ENCODE measurements around the gene FMNL2. TPM values are rescaled to one million over a fixed set of nuclear protein-coding genes. Genes with fewer than 3 reads are reported as not detected.

FMNL2 gene
- total RNA-seq, 1 donor from 2014 or later: 12.0 TPM

DNA sequence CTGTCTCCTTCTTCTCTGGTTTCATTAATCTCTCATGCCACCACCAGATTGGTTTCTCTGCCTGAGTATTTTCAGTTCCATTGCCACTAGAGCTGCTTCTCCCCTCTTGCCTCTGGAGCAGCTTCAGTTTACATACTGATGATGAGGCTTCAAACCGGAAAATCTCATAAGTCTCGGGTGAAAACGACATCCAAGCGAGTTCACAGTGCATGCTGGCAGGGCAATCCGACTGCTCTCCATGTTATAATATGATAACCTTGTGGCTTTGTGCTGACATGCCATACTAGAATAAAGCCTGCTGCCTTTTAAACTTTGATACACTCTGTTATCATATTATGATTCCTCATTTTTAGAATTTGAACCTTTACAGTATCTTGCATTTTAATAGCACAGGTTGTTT, 228.8 kb downstream of the FMNL2 start:
- no peak for DNase-seq (ENCODE audit: low spot score in 2 of 2)
- TF ChIP-seq, protein P1, sequence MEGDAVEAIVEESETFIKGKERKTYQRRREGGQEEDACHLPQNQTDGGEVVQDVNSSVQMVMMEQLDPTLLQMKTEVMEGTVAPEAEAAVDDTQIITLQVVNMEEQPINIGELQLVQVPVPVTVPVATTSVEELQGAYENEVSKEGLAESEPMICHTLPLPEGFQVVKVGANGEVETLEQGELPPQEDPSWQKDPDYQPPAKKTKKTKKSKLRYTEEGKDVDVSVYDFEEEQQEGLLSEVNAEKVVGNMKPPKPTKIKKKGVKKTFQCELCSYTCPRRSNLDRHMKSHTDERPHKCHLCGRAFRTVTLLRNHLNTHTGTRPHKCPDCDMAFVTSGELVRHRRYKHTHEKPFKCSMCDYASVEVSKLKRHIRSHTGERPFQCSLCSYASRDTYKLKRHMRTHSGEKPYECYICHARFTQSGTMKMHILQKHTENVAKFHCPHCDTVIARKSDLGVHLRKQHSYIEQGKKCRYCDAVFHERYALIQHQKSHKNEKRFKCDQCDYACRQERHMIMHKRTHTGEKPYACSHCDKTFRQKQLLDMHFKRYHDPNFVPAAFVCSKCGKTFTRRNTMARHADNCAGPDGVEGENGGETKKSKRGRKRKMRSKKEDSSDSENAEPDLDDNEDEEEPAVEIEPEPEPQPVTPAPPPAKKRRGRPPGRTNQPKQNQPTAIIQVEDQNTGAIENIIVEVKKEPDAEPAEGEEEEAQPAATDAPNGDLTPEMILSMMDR (IDR thresholded peaks at IDR 0.05): no peak
- Histone ChIP-seq H3K4me1 (no peaks in the 10 kb centered on the region), H3K27ac (no peak overlapping the region), H3K4me3 (no peak overlapping the region), H3K27me3 (no peaks in the 10 kb centered on the region), H3K9me3 (no peaks in the 10 kb centered on the region), H3K36me3 (peaks cover 0 to 9% of the 10 kb centered on the region in 2 donors)
- intact Hi-C loops (cut with DNase I): no loop called here

DNA sequence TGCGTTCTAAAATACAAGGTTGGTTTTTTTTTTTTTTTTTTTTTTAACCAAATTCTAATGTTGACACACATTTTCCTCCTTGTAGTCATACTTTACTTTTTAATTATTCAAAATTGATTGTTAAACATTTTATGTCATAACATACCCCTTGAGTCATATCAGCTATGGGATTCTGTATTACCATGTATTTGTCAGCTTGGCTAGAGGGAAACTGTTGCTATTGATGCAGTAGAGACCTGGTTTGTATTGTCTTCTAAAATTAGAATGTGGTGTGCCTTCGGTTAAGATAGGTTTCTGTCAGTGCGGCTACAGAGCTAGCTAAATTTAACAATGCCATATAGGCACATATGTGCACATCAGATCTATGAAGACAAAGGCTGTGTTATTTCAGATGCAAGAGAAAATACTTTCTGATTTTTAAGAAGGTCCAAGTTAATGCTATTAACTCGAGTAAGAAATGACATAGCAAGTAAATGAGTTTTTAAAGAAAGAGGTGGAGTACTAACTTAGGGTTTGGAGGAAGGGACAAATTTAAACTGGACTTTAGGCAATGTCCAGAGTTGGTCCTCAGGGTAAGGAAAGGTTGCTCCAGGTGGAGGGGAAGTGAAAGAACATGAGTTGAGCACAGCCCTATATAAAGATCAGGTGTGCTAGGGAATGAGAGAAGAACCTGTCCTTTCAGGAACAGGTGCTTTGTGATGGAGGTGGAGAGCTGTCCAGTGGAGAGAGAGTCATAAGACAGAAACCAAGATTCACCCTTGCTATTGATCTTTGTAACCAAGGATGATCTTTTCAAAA, 230.0 kb downstream of the FMNL2 start:
- DNase-seq (ENCODE audit: low spot score in 2 of 2): no peak
- Histone ChIP-seq H3K4me1 (no peaks in the 10 kb centered on the region), H3K36me3 (peaks cover 0 to 9% of the 10 kb centered on the region in 2 donors), H3K9me3 (no peaks in the 10 kb centered on the region), H3K27ac (no peak overlapping the region), H3K4me3 (no peak overlapping the region), H3K27me3 (no peaks in the 10 kb centered on the region)
- intact Hi-C loops (cut with DNase I): no loop called here
- TF ChIP-seq, protein P1 (IDR thresholded peaks at IDR 0.05): no peak

DNA sequence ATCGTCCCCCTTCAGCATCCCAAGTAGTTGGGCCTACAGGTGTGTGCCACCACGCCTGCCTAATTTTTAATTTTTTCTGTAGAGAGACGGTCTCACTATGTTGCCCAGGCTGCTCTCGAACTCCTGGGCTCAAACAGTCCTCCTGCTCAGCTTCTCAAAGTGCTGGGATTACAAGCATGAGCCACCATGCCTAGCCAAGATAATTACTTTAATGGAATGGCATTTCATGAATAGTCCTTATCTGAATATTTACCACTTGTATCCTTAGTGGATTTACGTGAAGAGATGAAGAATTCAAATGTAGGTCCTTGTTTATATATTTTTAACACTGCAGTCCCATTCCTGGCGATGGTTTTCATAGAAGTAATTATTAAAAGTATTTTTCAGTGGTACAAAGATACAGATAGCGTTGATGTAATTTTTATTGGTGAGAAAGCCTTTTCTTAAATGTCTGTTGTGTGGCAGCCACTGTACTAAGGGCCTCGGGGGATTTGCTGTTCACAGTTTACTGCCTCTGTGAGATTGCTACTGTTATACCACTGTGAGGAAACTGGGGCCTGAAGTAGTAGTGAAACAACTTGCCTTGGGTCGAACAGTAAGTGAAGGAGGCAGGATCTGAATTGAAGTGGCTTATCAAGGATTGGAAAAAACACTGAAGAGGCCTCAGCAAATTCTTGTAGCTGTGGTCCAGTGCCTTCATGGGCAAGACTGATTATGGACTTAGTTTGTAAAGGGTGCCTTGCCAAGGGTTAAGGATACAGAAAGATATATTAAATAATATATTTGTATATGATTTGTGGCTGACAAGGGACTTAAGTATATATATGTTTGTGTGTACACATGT, 231.1 kb downstream of the FMNL2 start:
- TF ChIP-seq, protein P1 (IDR thresholded peaks at IDR 0.05): no peak
- Histone ChIP-seq H3K4me1 (peaks cover 0 to 2% of the 10 kb centered on the region in 2 donors), H3K4me3 (no peak overlapping the region), H3K27me3 (no peaks in the 10 kb centered on the region), H3K36me3 (peaks cover 0 to 2% of the 10 kb centered on the region in 2 donors), H3K9me3 (no peaks in the 10 kb centered on the region), H3K27ac (no peak overlapping the region)
- intact Hi-C loops (cut with DNase I): no loop called here
- DNase-seq (ENCODE audit: low spot score in 2 of 2): no peak

DNA sequence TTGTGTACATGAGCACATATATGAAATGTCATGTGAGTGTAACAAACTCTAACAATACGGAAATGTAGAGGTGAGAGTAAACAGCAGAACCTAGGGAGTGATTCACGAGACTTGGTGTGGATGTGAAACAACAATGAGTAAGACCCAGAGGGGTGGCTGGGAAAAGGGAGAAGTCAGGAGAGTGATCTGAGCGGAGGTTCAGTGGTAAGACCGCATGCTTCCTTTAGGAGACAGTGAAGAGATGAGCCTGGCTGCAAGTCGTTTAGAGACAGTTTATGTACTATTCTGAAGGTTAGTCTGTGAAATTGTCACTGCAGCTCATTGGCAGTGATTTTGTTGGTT, 231.7 kb downstream of the FMNL2 start:
- no peaks in the 10 kb centered on the region for H3K36me3 ChIP-seq
- no peak overlapping the region for H3K4me3 ChIP-seq
- no peak overlapping the region for H3K27ac ChIP-seq
- H3K27me3 ChIP-seq: no peaks in the 10 kb centered on the region
- intact Hi-C loops (cut with DNase I): no loop called here
- no peak for DNase-seq (ENCODE audit: low spot score in 2 of 2)
- TF ChIP-seq, protein P1 (IDR thresholded peaks at IDR 0.05): no peak
- peaks cover 0 to 4% of the 10 kb centered on the region in 2 donors for H3K4me1 ChIP-seq
- H3K9me3 ChIP-seq: no peaks in the 10 kb centered on the region

DNA sequence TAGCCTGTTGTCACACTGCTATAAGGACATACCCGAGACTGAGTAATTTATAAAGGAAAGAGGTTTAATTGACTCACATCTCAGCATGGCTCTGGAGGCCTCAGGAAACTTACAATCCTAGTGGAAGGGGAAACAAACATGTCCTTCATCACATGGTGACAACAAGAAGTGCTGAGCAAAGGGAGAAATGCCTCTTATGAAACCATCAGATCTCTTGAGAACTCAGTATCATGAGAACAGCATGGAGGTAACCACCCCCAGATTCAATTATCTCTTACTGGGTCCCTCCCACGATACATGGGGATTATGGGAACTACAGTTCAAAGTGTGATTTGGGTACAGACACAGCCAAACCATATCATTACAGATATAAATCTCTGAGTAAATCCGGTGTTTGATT, 233.6 kb downstream of the FMNL2 start:
- H3K9me3 ChIP-seq: no peaks in the 10 kb centered on the region
- no peak for DNase-seq (ENCODE audit: low spot score in 2 of 2)
- TF ChIP-seq, protein P1 (IDR thresholded peaks at IDR 0.05): no peak
- no peak overlapping the region for H3K27ac ChIP-seq
- H3K36me3 ChIP-seq: no peaks in the 10 kb centered on the region
- no peak overlapping the region for H3K4me3 ChIP-seq
- H3K27me3 ChIP-seq: no peaks in the 10 kb centered on the region
- intact Hi-C loops (cut with DNase I): no loop called here
- peaks cover 0 to 4% of the 10 kb centered on the region in 2 donors for H3K4me1 ChIP-seq
